Esophagus squamous epithelium (tissue), 4 donors: ENCODE data around the gene SPATA31C1.

ENCODE experiments used
- CTCF ChIP-seq, 6 experiments: fragments of 450-650 bp in 4 of 6; fragments of 200-600 bp in 2 of 6; sonication (generic) in 2 of 6; IDR thresholded peaks; one replicate each; pipeline ENCODE4 v1.5.1; 2016 to 2019; ENCODE audit warnings: antibody characterized with exemption in 6 of 6, mild to moderate bottlenecking in 4 of 6, moderate library complexity in 4 of 6
- POLR2A ChIP-seq, 4 donors: fragments of 450-650 bp; IDR thresholded peaks; one replicate each; pipeline ENCODE4 v1.6.1; 2017; ENCODE audit warnings: antibody characterized with exemption in 4 of 4, mild to moderate bottlenecking in 4 of 4, moderate library complexity in 3 of 4

- TF ChIP-seq CTCF (IDR thresholded peaks at IDR 0.05) (no peak), POLR2A (IDR thresholded peaks at IDR 0.05) (no peak)
Measured at GRCh38 chr9:87950296-87950695, 32.5 kb downstream of the SPATA31C1 start.
